NCI-H187 (cell line): ENCODE measurements around the gene DSCAM.

ENCODE experiments used
- DNase-seq, 2 experiments: peaks; one replicate each; lab custom pipeline; 2025; lab: John Stamatoyannopoulos, UW

DSCAM gene

GRCh38 chr21:40768056-40768455, 78.9 kb downstream of the DSCAM start:
- DNase-seq: no peak

- DNase-seq: no peak
These were observed 80.6 kb downstream of the DSCAM start for GRCh38 chr21:40766381-40766780.

- DNase-seq: no peak
These were observed 81.1 kb downstream of the DSCAM start for GRCh38 chr21:40765811-40766210.

- DNase-seq: no peak
These were observed 86.1 kb downstream of the DSCAM start for GRCh38 chr21:40760821-40761220.

GRCh38 chr21:40759061-40759460, 87.9 kb downstream of the DSCAM start:
- DNase-seq: no peak

GRCh38 chr21:40757366-40757765, 89.6 kb downstream of the DSCAM start:
- DNase-seq: no peak

GRCh38 chr21:40754466-40754865, 92.5 kb downstream of the DSCAM start:
- no peak for DNase-seq

- no peak for DNase-seq
These were observed 93.2 kb downstream of the DSCAM start for GRCh38 chr21:40753756-40754155.

GRCh38 chr21:40752125-40752524, 94.8 kb downstream of the DSCAM start:
- no peak for DNase-seq

GRCh38 chr21:40751221-40751620, 95.7 kb downstream of the DSCAM start:
- DNase-seq: no peak

GRCh38 chr21:40736145-40736544, 110.8 kb downstream of the DSCAM start:
- DNase-seq: no peak

GRCh38 chr21:40733024-40733397, 113.9 kb downstream of the DSCAM start:
- peak in 1 of 2 experiments; percentile 64 for DNase-seq

- DNase-seq: no peak
These were observed 114.5 kb downstream of the DSCAM start for GRCh38 chr21:40732253-40733023.

- no peak for DNase-seq
These were observed 115.8 kb downstream of the DSCAM start for GRCh38 chr21:40731206-40731605.

GRCh38 chr21:40730426-40730800, 116.5 kb downstream of the DSCAM start:
- DNase-seq: no peak

GRCh38 chr21:40729761-40730425, 117.1 kb downstream of the DSCAM start:
- DNase-seq: no peak

- no peak for DNase-seq
These were observed 123.0 kb downstream of the DSCAM start for GRCh38 chr21:40723966-40724365.

GRCh38 chr21:40723317-40723716, 123.6 kb downstream of the DSCAM start:
- DNase-seq: no peak

GRCh38 chr21:40719615-40720014, 127.3 kb downstream of the DSCAM start:
- no peak for DNase-seq

- DNase-seq: no peak
These were observed 129.9 kb downstream of the DSCAM start for GRCh38 chr21:40717028-40717427.

- no peak for DNase-seq
These were observed 132.4 kb downstream of the DSCAM start for GRCh38 chr21:40714536-40714935.

- DNase-seq: no peak
These were observed 139.2 kb downstream of the DSCAM start for GRCh38 chr21:40707656-40708244.
